Vagina (tissue), 2 donors: ENCODE measurements around the gene DHRS2. TPM values are rescaled to one million over a fixed set of nuclear protein-coding genes. Genes with fewer than 3 reads are reported as not detected.

ENCODE experiments used
- DNase-seq, 2 donors: peaks; one replicate each; pipeline ENCODE4 v3.0.0-alpha.2; 2017; ENCODE audit errors: extremely low spot score in 2 of 2
- H3K27ac ChIP-seq: fragments of 200-600 bp; sonication (generic); one replicate; pipeline ENCODE4 v1.5.1; 2019
- H3K27me3 ChIP-seq: fragments of 200-600 bp; sonication (generic); one replicate; pipeline ENCODE4 v1.5.1; 2019
- H3K36me3 ChIP-seq, 2 donors: fragments of 200-600 bp; sonication (generic); one replicate each; pipeline ENCODE4 v1.5.1; 2017 to 2019
- H3K4me1 ChIP-seq: fragments of 200-600 bp; sonication (generic); one replicate; pipeline ENCODE4 v1.5.1; 2019
- H3K4me3 ChIP-seq, 2 donors: fragments of 200-600 bp; sonication (generic); 1 replicate in 1 of 2; 2 replicates in 1 of 2; pipeline ENCODE4 v1.5.1; 2016 to 2019
- H3K9me3 ChIP-seq: fragments of 200-600 bp; sonication (generic); one replicate; pipeline ENCODE4 v1.5.1; 2019
- POLR2A ChIP-seq, 2 donors: fragments of 450-650 bp; IDR thresholded peaks; one replicate each; pipeline ENCODE4 v1.6.1; 2017; ENCODE audit warnings: antibody characterized with exemption in 2 of 2, mild to moderate bottlenecking in 2 of 2, moderate library complexity in 2 of 2
- POLR2AphosphoS5 ChIP-seq, 2 donors: sonication (generic); formaldehyde crosslinking; IDR thresholded peaks; one replicate each; pipeline ENCODE4 v1.9.0; 2017; ENCODE audit warnings: antibody characterized with exemption in 2 of 2, mild to moderate bottlenecking in 2 of 2, low read depth in 1 of 2; ENCODE audit not compliant: insufficient read depth in 1 of 2
- intact Hi-C: fragments of 100-400 bp; cut with DNase I; formaldehyde crosslinking; loops from one replicate; pipeline ENCODE4 v1.15.1; 2023
- total RNA-seq: library from RNA; depleted of rRNA; stranded (reverse); fragments of >200 nt; gene quantifications from one replicate; pipeline ENCODE4 v1.2.3, GENCODE V29; 2016
- TF ChIP-seq, protein P1 (sequence below), 3 experiments: fragments of 450-650 bp in 2 of 3; fragments of 200-600 bp in 1 of 3; sonication (generic) in 1 of 3; IDR thresholded peaks; one replicate each; pipeline ENCODE4 v1.5.1; 2017 to 2019; ENCODE audit warnings: antibody characterized with exemption in 3 of 3, mild to moderate bottlenecking in 2 of 3, moderate library complexity in 2 of 3

DHRS2 gene
- total RNA-seq, 1 donor from 2014 or later: 0.25 TPM

DNA sequence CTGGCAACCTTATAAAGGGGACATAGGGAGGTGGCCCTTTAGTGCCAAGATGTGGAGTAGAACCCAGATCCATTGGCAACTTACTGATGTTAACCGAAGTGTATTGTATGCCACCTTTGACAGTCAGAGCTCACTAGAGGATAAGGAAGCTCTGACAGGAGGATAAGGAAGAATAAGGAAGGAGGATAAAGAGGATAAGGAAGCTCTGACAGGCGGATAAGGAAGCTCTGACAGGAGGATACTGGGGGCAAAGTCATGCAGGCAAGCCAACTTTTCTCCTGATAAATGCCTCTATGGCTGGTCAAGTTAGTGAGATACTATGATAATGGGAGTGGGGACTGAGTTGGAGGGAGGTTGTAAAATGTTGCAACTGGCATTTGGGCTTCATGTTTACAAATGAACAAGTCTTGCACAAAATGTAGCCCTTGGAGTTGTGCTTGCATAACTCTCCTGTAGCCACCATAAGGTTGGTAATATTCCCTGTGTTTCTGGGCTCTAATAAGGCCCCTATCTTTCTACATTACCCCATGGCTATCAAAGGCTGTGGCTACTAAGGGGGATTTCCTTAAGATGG lies 17.7 kb upstream of the DHRS2 start:
- no peaks in the 10 kb centered on the region for H3K36me3 ChIP-seq
- intact Hi-C loops: no loop called here

DNA sequence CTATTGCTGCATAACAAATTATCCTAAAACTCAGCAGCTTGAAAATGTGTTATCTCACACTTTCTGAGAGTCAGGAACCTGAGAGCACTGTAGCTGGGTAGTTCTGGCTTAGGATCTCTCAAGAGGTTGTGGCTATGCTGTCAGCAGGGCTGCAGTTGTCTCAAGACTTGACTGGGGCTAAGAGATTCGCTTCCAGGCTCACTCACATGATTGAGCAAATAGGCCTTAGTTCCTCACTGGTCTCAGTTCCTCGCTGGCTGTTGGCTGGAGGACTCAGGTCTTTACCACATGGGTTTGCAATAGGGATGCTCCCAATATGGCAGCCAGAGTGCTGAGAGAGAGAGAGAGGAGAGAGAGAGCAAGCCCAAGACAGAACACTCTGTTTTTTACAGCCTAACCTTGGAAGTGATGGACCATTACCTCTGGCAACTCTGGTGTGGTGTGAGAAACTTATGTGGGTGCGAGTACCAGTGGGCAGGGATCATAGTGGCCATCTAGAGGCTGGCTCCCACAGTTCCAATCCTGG lies 15.9 kb upstream of the DHRS2 start:
- no peaks in the 10 kb centered on the region for H3K36me3 ChIP-seq
- TF ChIP-seq, protein P1, sequence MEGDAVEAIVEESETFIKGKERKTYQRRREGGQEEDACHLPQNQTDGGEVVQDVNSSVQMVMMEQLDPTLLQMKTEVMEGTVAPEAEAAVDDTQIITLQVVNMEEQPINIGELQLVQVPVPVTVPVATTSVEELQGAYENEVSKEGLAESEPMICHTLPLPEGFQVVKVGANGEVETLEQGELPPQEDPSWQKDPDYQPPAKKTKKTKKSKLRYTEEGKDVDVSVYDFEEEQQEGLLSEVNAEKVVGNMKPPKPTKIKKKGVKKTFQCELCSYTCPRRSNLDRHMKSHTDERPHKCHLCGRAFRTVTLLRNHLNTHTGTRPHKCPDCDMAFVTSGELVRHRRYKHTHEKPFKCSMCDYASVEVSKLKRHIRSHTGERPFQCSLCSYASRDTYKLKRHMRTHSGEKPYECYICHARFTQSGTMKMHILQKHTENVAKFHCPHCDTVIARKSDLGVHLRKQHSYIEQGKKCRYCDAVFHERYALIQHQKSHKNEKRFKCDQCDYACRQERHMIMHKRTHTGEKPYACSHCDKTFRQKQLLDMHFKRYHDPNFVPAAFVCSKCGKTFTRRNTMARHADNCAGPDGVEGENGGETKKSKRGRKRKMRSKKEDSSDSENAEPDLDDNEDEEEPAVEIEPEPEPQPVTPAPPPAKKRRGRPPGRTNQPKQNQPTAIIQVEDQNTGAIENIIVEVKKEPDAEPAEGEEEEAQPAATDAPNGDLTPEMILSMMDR (IDR thresholded peaks at IDR 0.05): no peak
- TF ChIP-seq POLR2AphosphoS5 (IDR thresholded peaks at IDR 0.05; ENCODE audit: insufficient read depth in 1 of 2, low read depth in 1 of 2) (no peak), POLR2A (IDR thresholded peaks at IDR 0.05) (no peak)
- no peak overlapping the region for H3K27ac ChIP-seq
- no peak for DNase-seq
- no peaks in the 10 kb centered on the region for H3K9me3 ChIP-seq
- no peak overlapping the region for H3K4me3 ChIP-seq
- no peaks in the 10 kb centered on the region for H3K27me3 ChIP-seq
- intact Hi-C loops: no loop called here
- H3K4me1 ChIP-seq: no peaks in the 10 kb centered on the region

More for the DNA sequence above, 17.7 kb upstream of the DHRS2 start:
- TF ChIP-seq POLR2A (IDR thresholded peaks at IDR 0.05) (no peak), POLR2AphosphoS5 (IDR thresholded peaks at IDR 0.05; ENCODE audit: insufficient read depth in 1 of 2, low read depth in 1 of 2) (no peak)
- TF ChIP-seq, protein P1 (IDR thresholded peaks at IDR 0.05): no peak
- Histone ChIP-seq H3K4me3 (no peak overlapping the region), H3K9me3 (no peaks in the 10 kb centered on the region), H3K27me3 (no peaks in the 10 kb centered on the region), H3K27ac (no peak overlapping the region), H3K4me1 (no peaks in the 10 kb centered on the region)
- no peak for DNase-seq

DNA sequence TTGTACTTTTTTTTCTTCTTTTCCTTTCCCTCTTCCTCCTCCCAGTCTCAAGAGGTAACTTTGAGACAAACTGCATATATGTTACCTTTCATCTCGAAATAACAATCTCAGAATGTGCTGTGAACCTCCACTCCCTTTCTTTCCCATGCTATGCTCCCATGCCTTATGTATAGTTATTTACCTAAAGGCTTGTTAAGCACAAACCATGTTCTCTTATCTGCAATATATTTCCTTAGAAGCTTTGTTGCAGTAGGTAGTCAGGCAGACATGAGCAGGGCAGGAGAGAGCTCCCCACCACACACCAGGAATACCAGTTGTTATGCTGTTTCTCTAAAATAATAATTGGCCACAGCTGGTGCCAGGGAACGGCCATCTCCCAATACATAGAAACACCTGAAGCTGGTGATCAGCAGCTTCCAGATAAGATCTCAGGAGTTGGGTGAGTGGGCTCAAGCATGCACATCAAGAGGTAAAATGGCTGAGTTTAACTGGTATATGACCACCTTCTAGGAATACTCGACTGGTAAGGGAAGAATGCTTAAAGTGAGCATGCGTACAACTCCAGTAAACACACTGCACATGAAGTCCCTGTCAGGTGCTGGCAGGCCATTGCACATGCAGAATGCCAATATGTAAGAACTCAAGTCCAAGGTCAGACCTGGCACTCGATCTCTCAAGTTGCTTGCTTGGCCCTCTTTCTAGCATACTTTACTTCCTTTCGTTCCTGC lies 14.8 kb upstream of the DHRS2 start:
- H3K9me3 ChIP-seq: no peaks in the 10 kb centered on the region
- intact Hi-C loops: no loop called here
- H3K4me3 ChIP-seq: no peak overlapping the region
- H3K4me1 ChIP-seq: no peaks in the 10 kb centered on the region
- DNase-seq: no peak
- TF ChIP-seq POLR2A (IDR thresholded peaks at IDR 0.05) (no peak), POLR2AphosphoS5 (IDR thresholded peaks at IDR 0.05; ENCODE audit: insufficient read depth in 1 of 2, low read depth in 1 of 2) (no peak)
- TF ChIP-seq, protein P1 (IDR thresholded peaks at IDR 0.05): no peak
- H3K27ac ChIP-seq: no peak overlapping the region
- no peaks in the 10 kb centered on the region for H3K27me3 ChIP-seq
- no peaks in the 10 kb centered on the region for H3K36me3 ChIP-seq

DNA sequence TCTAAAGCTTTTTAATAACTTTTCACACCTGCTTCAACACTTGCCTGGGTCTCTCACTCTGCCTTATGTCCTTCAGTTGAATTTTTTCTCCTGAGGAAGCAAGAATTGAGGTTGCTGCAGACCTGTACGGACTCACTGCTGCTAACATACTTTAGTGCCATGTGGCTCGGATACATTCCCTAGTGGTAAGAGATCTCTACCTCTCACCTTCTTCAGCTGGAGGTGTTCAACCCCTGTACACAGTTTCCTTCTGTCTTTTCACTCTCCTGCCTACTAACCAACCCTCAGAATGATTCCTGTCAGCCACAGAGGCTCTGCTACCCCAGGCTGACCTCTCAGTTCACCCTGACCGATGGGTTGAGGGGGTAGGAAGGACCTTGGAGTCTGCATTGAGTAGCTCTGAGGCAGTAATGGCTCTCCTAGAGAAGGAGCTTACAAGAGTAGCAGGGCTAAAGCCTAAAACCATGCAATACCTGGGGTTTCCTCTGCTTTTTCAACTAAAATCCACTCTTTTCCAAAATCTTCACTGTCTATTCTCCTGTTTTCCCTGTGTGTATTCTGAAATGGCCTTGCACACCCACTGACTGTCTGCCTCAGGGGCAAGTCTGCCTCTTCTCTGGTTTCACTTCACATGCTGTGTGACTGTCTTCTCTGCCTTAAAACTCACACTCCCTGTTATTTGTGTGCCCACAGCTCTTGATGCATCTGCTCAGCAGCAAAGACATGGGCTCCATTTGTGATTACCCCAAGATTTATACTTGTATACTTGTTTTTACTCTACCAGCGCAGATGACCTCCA lies 14.0 kb upstream of the DHRS2 start:
- intact Hi-C loops: no loop called here
- H3K36me3 ChIP-seq: no peaks in the 10 kb centered on the region
- H3K4me1 ChIP-seq: no peaks in the 10 kb centered on the region
- no peak overlapping the region for H3K27ac ChIP-seq
- H3K9me3 ChIP-seq: no peaks in the 10 kb centered on the region
- no peak overlapping the region for H3K4me3 ChIP-seq
- no peak for DNase-seq
- no peaks in the 10 kb centered on the region for H3K27me3 ChIP-seq
- TF ChIP-seq, protein P1 (IDR thresholded peaks at IDR 0.05): no peak
- TF ChIP-seq POLR2A (IDR thresholded peaks at IDR 0.05) (no peak), POLR2AphosphoS5 (IDR thresholded peaks at IDR 0.05; ENCODE audit: insufficient read depth in 1 of 2, low read depth in 1 of 2) (no peak)
